HepG2 (cell line): ENCODE results near the gene PRM3. TPM values are rescaled to one million over a fixed set of nuclear protein-coding genes. Genes with fewer than 3 reads are reported as not detected.

Experiments
- CBFB ChIP-seq: sonication (generic); formaldehyde crosslinking; IDR thresholded peaks from 2 replicates; pipeline ENCODE4 v1.4.0; 2020; ENCODE audit warnings: missing genetic modification reagents
- FOXO1 ChIP-seq: sonication (generic); formaldehyde crosslinking; IDR thresholded peaks from 2 replicates; pipeline ENCODE4 v1.4.0; 2020; ENCODE audit warnings: missing genetic modification reagents
- GABPA ChIP-seq, 2 experiments: IDR thresholded peaks; 2 replicates each; pipeline ENCODE4 v1.6.1; 2011 to 2016; ENCODE audit warnings: low read depth in 2 of 2, low read length in 1 of 2, missing biosample characterization in 1 of 2, missing genetic modification characterization in 1 of 2
- HOXA3 ChIP-seq: sonication (generic); formaldehyde crosslinking; IDR thresholded peaks from 2 replicates; pipeline ENCODE4 v1.5.0; 2020; ENCODE audit warnings: missing genetic modification reagents
- KMT2B ChIP-seq: IDR thresholded peaks from 2 replicates; pipeline ENCODE4 v1.6.1; 2016; ENCODE audit warnings: missing genetic modification reagents, missing compliant biosample characterization
- NCOA2 ChIP-seq: sonication (generic); formaldehyde crosslinking; IDR thresholded peaks from 2 replicates; pipeline ENCODE4 v1.8.0; 2022; ENCODE audit warnings: inconsistent platforms
- NR1H2 ChIP-seq: sonication (generic); formaldehyde crosslinking; IDR thresholded peaks from 2 replicates; pipeline ENCODE4 v1.8.1; 2022; ENCODE audit warnings: low read depth, missing genetic modification reagents, borderline replicate concordance
- PHF5A ChIP-seq: IDR thresholded peaks from one replicate; pipeline ENCODE4 v1.6.1; 2018; ENCODE audit warnings: low read depth, missing genetic modification reagents; ENCODE audit not compliant: unreplicated experiment
- RFXANK ChIP-seq: IDR thresholded peaks from 2 replicates; pipeline ENCODE4 v1.6.1; 2016
- SMARCE1 ChIP-seq: fragments of 450-650 bp; IDR thresholded peaks from 2 replicates; pipeline ENCODE4 v1.6.1; 2017; ENCODE audit warnings: borderline replicate concordance
- ZNF562 ChIP-seq: sonication (generic); formaldehyde crosslinking; IDR thresholded peaks from 2 replicates; pipeline ENCODE4 v1.8.0; 2022; ENCODE audit warnings: missing genetic modification reagents, borderline replicate concordance
- ZNF792 ChIP-seq: IDR thresholded peaks from 2 replicates; pipeline ENCODE4 v1.6.1; 2016
- ZNF891 ChIP-seq: sonication (generic); formaldehyde crosslinking; IDR thresholded peaks from 2 replicates; pipeline ENCODE4 v1.5.0; 2020; ENCODE audit warnings: mild to moderate bottlenecking, missing genetic modification reagents
- ZZZ3 ChIP-seq: sonication (generic); formaldehyde crosslinking; IDR thresholded peaks from 2 replicates; pipeline ENCODE4 v1.4.0; 2020; ENCODE audit warnings: missing genetic modification reagents, mild to moderate bottlenecking, borderline replicate concordance
- polyA plus RNA-seq, 8 experiments: library from polyadenylated mRNA; depleted of rRNA in 3 of 8; stranded (reverse) in 7 of 8; unstranded in 1 of 8; fragments of >200 nt; fragmentation: Illumina TruSeq in 4 of 8; extraction: Trizol in 4 of 8; gene quantifications; 2 replicates each; pipeline versions ENCODE4 v1.2.1 to v1.2.3, GENCODE V29; 2011 to 2016; ENCODE audit warnings: low read depth in 4 of 8, missing spikeins in 1 of 8, mixed read lengths in 1 of 8; ENCODE audit not compliant: insufficient read depth in 1 of 8
- total RNA-seq, 5 experiments: library from RNA; depleted of rRNA; stranded (reverse); fragments of >200 nt; fragmentation: Illumina TruSeq; extraction: Trizol; gene quantifications; 2 replicates each; pipeline ENCODE4 v1.2.3, GENCODE V29; 2016; ENCODE audit warnings: low read depth in 1 of 5
- TF ChIP-seq, protein P1 (sequence below): IDR thresholded peaks from 2 replicates; pipeline ENCODE4 v1.6.1; 2016; ENCODE audit warnings: mild to moderate bottlenecking, missing biosample characterization, missing genetic modification reagents
- TF ChIP-seq, protein P2 (sequence below): IDR thresholded peaks from 2 replicates; pipeline ENCODE4 v1.6.1; 2016
- TF ChIP-seq, protein P3 (sequence below): sonication (generic); formaldehyde crosslinking; IDR thresholded peaks from 2 replicates; pipeline ENCODE4 v1.4.0; 2020; ENCODE audit warnings: missing genetic modification reagents, borderline replicate concordance

Gene PRM3
- total and polyA plus RNA-seq, 2 of the 13 experiments (the other 11 are each of a cell fraction or from before 2014, with no cell fraction given), result not detected

DNA sequence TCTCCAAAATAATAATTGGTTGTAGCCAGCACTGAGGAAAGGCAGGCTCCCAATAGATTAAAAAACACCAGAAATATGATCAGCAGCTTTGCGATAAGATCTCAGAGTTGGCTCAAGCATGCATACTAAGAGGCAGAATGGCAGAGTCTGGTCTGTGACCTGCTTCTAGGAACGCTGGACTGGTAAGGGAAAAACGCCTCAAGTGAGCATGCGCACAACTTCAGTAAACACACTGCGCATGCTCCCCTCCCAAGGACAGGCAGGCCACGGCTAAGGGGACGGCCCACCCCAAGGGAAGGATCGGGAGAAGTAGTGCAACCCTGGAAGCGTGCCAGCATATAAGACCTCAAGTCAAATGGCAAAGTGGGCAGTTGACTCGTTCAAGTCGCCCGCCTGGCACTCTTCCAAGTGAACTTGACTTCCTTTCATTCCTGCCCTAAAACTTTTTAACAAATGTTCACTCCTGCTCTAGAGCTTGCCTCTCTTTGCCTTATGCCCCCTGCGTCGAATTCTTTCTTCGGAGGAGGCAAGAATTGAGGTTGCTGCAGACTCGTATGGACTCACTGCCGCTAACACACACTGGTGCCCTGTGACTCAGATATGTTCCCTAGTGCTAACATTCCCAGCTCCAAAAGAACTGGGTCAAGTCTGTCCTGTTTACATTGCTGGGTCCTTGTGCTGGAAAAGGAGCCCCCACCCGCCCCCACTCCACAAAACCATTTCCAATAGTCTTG is 30.1 kb upstream of the PRM3 start (continued):
- 0 out of 2 replicates have a peak, but pooled peaks have one; percentile 21 for TF ChIP-seq ZNF792
- no peak for TF ChIP-seq GABPA (IDR thresholded peaks at IDR 0.05; ENCODE audit: low read depth, low read length)
- no peak for TF ChIP-seq GABPA (CRISPR knock-in tag; IDR thresholded peaks at IDR 0.05; ENCODE audit: low read depth)
- TF ChIP-seq SMARCE1, result no peak
- TF ChIP-seq, protein P1, sequence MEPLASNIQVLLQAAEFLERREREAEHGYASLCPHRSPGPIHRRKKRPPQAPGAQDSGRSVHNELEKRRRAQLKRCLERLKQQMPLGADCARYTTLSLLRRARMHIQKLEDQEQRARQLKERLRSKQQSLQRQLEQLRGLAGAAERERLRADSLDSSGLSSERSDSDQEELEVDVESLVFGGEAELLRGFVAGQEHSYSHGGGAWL (CRISPR knock-in tag), result no peak
- TF ChIP-seq, protein P2, sequence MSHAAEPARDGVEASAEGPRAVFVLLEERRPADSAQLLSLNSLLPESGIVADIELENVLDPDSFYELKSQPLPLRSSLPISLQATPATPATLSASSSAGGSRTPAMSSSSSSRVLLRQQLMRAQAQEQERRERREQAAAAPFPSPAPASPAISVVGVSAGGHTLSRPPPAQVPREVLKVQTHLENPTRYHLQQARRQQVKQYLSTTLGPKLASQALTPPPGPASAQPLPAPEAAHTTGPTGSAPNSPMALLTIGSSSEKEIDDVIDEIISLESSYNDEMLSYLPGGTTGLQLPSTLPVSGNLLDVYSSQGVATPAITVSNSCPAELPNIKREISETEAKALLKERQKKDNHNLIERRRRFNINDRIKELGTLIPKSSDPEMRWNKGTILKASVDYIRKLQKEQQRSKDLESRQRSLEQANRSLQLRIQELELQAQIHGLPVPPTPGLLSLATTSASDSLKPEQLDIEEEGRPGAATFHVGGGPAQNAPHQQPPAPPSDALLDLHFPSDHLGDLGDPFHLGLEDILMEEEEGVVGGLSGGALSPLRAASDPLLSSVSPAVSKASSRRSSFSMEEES (CRISPR knock-in tag), result no peak
- 0 out of 2 replicates have a peak, but pooled peaks have one; percentile 6 for TF ChIP-seq HOXA3 (CRISPR knock-in tag)
- no peak for TF ChIP-seq PHF5A (CRISPR knock-in tag)
- TF ChIP-seq NCOA2 (CRISPR knock-in tag), result no peak
- no peak for TF ChIP-seq ZNF562
- TF ChIP-seq ZZZ3 (CRISPR knock-in tag), result no peak; the same call in 1 of the 2 replicates
- no peak for TF ChIP-seq KMT2B (CRISPR knock-in tag)
- TF ChIP-seq FOXO1 (CRISPR knock-in tag), result no peak; the same call in 1 of the 2 replicates
- TF ChIP-seq ZNF891 (CRISPR knock-in tag), result no peak
- no peak for TF ChIP-seq NR1H2 (CRISPR knock-in tag)
- TF ChIP-seq, protein P3, sequence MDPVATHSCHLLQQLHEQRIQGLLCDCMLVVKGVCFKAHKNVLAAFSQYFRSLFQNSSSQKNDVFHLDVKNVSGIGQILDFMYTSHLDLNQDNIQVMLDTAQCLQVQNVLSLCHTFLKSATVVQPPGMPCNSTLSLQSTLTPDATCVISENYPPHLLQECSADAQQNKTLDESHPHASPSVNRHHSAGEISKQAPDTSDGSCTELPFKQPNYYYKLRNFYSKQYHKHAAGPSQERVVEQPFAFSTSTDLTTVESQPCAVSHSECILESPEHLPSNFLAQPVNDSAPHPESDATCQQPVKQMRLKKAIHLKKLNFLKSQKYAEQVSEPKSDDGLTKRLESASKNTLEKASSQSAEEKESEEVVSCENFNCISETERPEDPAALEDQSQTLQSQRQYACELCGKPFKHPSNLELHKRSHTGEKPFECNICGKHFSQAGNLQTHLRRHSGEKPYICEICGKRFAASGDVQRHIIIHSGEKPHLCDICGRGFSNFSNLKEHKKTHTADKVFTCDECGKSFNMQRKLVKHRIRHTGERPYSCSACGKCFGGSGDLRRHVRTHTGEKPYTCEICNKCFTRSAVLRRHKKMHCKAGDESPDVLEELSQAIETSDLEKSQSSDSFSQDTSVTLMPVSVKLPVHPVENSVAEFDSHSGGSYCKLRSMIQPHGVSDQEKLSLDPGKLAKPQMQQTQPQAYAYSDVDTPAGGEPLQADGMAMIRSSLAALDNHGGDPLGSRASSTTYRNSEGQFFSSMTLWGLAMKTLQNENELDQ (CRISPR knock-in tag), result no peak
- TF ChIP-seq RFXANK (CRISPR knock-in tag), result no peak
- 0 out of 2 replicates have a peak, but pooled peaks have one; percentile 46 for TF ChIP-seq CBFB (CRISPR knock-in tag)
